ENCODE results near the gene LYVE1. TPM values are rescaled to one million over a fixed set of nuclear protein-coding genes. Genes with fewer than 3 reads are reported as not detected.
"Not testable (repeated sequence)": the region's sequence is repeated elsewhere in the genome, so short reads cannot be mapped to it uniquely, and the experiment has no call there.

LYVE1 gene
- total RNA-seq, 1 donor from 2014 or later, result not detected

DNA sequence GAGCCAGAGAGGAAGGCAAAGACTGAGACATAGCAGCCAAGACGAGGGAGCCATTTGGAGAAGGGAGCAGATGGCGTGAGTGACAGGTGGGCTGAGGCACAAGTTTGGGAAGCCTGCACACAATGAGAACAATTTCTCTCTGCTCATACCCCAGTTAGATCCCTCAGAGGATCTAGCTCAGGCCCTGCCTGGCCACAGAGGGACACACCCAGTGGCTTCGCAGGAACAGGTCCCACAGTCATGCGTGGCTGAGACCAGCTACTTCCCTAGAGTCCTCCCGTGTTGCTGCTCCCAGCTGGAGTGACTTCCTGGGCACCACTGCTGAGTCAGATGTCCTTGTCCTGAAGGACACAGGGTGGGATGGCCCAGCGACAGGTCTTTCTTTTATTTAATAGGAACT lies 33.4 kb upstream of the LYVE1 start:
- DNase-seq, result no peak
- intact Hi-C loops (cut with micrococcal nuclease), result no loop called here
- H3K36me3 Mint-ChIP-seq (ENCODE audit: low read depth), result no peaks in the 10 kb centered on the region
- H3K9me3 Mint-ChIP-seq, result no peaks in the 10 kb centered on the region
- peaks cover 9% of the 10 kb centered on the region for H3K4me1 Mint-ChIP-seq
- no peaks in the 10 kb centered on the region for H3K27me3 Mint-ChIP-seq
- H3K4me3 Mint-ChIP-seq, result no peak overlapping the region
- no peak overlapping the region for H3K27ac Mint-ChIP-seq

DNA sequence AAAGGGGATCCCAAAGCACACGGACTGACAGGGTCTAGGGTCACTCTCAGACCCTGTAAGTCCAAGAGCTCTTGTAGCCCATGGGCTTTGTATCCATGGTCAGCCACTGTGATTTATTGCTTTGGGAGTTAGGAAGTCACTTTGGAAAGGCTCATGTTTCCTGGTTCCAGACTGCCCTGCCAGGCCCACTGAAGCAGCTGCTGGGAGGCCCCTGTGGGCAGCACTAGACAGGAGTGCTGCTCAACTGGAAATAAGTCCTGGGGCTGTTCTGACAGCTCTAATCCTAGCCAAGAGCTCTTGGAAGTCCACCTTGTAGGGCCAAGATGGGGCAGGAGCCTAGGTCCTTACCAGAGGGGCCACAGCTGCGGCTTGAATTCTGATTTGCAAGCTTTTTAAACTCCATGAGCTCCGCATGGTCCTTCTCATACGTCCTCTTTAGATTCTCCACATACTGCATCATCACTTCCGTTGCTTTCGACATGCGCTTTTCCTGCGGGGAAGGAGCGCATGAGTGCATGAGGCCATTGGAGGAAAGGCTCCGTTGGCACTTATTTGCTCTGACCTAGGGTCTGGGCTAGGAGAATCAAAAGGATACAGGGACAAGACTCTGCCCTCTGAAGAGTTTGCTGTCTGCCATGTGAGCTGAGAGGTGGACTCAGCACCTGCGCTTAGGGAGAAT lies 32.2 kb upstream of the LYVE1 start:
- no peak overlapping the region for H3K4me3 Mint-ChIP-seq
- no peaks in the 10 kb centered on the region for H3K36me3 Mint-ChIP-seq (ENCODE audit: low read depth)
- intact Hi-C loops (cut with micrococcal nuclease), result no loop called here
- H3K9me3 Mint-ChIP-seq, result peaks cover 8% of the 10 kb centered on the region
- no peak for DNase-seq
- H3K4me1 Mint-ChIP-seq, result peaks cover 4% of the 10 kb centered on the region
- H3K27ac Mint-ChIP-seq, result no peak overlapping the region
- no peaks in the 10 kb centered on the region for H3K27me3 Mint-ChIP-seq

DNA sequence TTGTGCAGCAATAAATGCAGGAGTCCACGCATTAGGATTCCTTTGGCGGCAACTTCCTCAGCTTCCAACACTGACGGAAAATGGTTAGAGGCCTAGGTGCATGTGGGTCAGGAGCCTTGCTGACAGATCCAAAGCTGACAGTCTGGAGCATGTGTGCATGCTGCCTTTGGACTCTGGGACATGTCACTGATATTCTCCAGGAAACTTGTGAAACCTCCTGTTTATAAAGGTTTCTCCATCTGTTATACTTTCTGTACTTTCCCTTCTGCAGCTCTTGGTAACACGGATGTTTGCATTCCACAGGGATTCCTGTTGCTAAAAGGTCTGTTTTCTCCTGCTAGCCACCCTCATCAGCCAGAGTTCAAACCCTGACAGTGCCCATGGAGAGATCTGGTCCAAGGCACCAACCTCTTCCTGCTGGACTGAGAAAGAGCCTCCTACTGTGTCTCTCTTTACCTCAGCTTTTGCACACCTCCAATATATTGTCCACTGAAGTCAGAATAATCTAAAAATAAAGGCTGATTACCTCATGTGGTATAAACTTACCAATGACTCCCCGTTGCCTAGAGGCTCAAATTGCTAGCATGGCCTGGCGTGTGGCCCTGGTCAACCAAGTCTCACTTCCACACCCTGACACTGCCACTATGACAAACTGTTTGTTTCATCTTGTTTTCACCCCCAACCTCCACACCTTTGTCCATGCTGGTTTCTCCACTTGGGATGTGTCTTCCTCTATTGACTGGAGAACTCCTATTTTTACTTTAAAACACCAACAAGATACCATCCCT lies 31.1 kb upstream of the LYVE1 start:
- Mint-ChIP-seq H3K27me3 (no peaks in the 10 kb centered on the region), H3K4me1 (peaks cover 3% of the 10 kb centered on the region), H3K4me3 (no peak overlapping the region), H3K36me3 (ENCODE audit: low read depth) (no peaks in the 10 kb centered on the region), H3K9me3 (peaks cover 9% of the 10 kb centered on the region), H3K27ac (no peak overlapping the region)
- intact Hi-C loops (cut with micrococcal nuclease), result no loop called here
- no peak for DNase-seq

DNA sequence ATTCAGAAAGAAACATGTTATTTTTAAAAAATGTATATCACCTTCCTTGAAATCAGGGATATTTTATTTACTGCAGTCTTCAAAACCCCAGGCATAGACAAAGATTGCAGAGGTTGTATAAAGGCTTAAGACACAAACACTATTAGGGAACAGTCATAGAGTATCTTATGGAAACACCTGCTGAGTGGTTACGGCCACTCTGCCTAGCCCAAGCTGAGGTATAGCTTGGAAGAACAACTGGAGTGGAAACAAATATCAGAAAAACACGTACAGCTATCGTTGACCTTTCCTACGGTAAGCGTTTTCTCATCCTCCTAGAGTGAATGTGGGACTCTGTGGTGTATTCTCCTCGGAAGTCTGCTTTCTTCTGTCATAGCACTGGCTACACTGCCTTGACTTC lies 30.4 kb upstream of the LYVE1 start:
- H3K27me3 Mint-ChIP-seq, result no peaks in the 10 kb centered on the region
- no peak overlapping the region for H3K27ac Mint-ChIP-seq
- no peak overlapping the region for H3K4me3 Mint-ChIP-seq
- H3K9me3 Mint-ChIP-seq, result peaks cover 9% of the 10 kb centered on the region
- no peak for DNase-seq
- H3K36me3 Mint-ChIP-seq (ENCODE audit: low read depth), result no peaks in the 10 kb centered on the region
- intact Hi-C loops (cut with micrococcal nuclease), result no loop called here
- peaks cover 4% of the 10 kb centered on the region for H3K4me1 Mint-ChIP-seq

DNA sequence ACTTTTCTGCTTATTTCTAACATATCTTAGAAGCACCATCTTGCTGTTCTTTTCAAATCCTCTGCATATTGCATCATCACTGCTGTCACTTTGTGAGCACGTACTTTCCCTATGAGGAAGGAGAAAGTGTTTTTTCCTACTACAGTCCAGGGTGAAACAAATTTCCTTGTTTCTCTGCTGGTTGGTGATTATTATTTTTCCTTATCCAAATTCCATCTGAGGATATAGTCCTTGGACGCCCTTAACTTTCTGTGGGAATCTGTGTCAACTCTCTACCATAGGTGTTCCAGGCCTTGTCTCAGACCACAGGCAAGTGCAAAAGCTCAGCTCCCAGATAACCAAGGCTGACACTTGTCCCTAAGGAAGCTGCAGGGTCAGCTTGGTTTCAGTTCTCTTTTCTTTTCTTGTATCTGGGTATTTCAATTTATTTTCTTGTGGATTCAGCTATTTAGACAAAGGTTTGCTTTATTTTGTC lies 29.4 kb upstream of the LYVE1 start:
- Mint-ChIP-seq H3K27ac (no peak overlapping the region), H3K27me3 (no peaks in the 10 kb centered on the region), H3K4me3 (no peak overlapping the region), H3K4me1 (peaks cover 4% of the 10 kb centered on the region), H3K9me3 (peaks cover 9% of the 10 kb centered on the region), H3K36me3 (ENCODE audit: low read depth) (no peaks in the 10 kb centered on the region)
- intact Hi-C loops (cut with micrococcal nuclease), result no loop called here
- no peak for DNase-seq

DNA sequence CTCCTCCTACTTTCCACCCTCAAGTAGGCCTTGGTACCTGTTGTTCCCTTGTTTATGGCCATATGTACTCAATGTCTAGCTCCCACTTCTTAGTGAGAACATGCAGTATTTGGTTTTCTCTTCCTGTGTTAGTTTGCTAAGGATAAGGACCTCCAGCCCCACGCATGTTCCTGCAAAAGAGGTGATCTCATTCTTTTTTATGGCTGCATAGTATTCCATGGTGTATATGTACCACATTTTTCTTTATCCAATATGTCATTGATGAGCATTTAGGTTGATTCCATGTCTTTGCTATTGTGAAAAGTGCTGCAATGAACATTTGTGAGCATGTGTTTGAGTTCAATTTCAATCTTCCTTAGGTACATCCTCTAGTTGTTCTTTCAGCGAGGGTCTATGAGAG lies 27.4 kb upstream of the LYVE1 start:
- H3K27ac Mint-ChIP-seq; H3K36me3 Mint-ChIP-seq (ENCODE audit: low read depth); DNase-seq; H3K27me3 Mint-ChIP-seq; H3K4me3 Mint-ChIP-seq; H3K4me1 Mint-ChIP-seq; intact Hi-C loops (cut with micrococcal nuclease); H3K9me3 Mint-ChIP-seq: not testable (repeated sequence)

DNA sequence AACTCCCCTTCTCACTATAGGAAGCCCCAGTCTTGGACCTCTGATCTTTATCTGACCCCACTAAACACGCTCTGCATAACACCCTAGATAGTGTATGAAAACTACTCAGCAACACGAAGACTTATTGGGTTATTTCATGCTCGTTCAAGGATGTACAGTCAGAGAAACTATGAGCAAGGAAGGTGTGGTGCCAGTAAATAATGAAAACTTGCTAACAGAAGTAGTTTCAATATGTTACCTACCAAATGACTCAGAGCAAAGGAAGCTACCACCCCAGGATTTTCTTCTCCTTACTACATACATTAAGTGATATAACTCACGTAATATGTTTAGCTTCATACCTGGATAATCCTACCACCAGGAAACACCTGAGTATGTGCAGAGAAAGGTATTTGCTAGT lies 25.9 kb upstream of the LYVE1 start:
- no peak overlapping the region for H3K4me3 Mint-ChIP-seq
- intact Hi-C loops (cut with micrococcal nuclease), result no loop called here
- DNase-seq, result no peak
- H3K36me3 Mint-ChIP-seq (ENCODE audit: low read depth), result no peaks in the 10 kb centered on the region
- H3K27me3 Mint-ChIP-seq, result no peaks in the 10 kb centered on the region
- H3K9me3 Mint-ChIP-seq, result peaks cover 9% of the 10 kb centered on the region
- peaks cover 7% of the 10 kb centered on the region for H3K4me1 Mint-ChIP-seq
- no peak overlapping the region for H3K27ac Mint-ChIP-seq

DNA sequence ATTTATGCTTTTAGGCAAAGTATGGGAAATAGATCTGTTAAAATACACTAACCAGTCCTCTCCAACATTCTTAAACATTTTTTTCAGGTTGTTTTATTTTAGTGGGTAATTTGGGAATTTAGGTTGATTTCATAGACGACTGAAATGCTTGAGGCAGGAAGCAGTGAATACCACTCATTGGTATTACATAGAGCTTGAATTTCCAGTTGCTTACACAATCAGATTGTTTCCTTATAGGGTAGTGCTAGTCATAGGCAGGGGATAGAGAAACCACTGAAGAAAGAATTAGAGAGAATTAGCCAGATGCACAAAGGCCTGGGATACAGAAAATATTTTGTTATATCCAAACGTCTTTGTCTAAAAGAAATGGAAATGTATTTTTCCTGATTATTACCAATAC lies 23.9 kb upstream of the LYVE1 start:
- H3K4me3 Mint-ChIP-seq, result no peak overlapping the region
- peaks cover 14% of the 10 kb centered on the region for H3K4me1 Mint-ChIP-seq
- peaks cover 9% of the 10 kb centered on the region for H3K9me3 Mint-ChIP-seq
- peaks cover 2% of the 10 kb centered on the region for H3K27me3 Mint-ChIP-seq
- DNase-seq, result no peak
- intact Hi-C loops (cut with micrococcal nuclease), result no loop called here
- no peaks in the 10 kb centered on the region for H3K36me3 Mint-ChIP-seq (ENCODE audit: low read depth)
- H3K27ac Mint-ChIP-seq, result no peak overlapping the region

DNA sequence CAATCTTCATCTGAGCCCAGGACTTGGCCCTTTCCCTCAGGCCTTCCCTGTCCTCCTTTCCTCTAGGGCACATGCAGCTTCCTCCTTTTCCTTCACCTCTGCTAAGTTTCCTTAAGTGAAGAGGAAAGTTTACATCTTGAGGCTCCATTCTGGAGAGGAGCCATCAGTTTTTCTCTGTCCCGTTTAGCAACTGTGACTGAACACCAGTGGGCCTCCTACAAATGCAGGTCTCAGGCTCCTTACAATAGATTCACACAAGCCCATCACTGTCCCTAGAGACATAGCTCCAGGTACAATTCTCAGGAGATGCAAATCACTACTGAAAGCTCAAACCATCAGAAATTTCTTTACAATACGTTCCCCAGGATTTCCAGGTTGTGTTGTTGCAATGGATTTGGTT lies 23.3 kb upstream of the LYVE1 start:
- peaks cover 2% of the 10 kb centered on the region for H3K27me3 Mint-ChIP-seq
- intact Hi-C loops (cut with micrococcal nuclease), result no loop called here
- DNase-seq, result no peak
- H3K27ac Mint-ChIP-seq, result no peak overlapping the region
- peaks cover 9% of the 10 kb centered on the region for H3K9me3 Mint-ChIP-seq
- peaks cover 16% of the 10 kb centered on the region for H3K4me1 Mint-ChIP-seq
- no peak overlapping the region for H3K4me3 Mint-ChIP-seq
- no peaks in the 10 kb centered on the region for H3K36me3 Mint-ChIP-seq (ENCODE audit: low read depth)

DNA sequence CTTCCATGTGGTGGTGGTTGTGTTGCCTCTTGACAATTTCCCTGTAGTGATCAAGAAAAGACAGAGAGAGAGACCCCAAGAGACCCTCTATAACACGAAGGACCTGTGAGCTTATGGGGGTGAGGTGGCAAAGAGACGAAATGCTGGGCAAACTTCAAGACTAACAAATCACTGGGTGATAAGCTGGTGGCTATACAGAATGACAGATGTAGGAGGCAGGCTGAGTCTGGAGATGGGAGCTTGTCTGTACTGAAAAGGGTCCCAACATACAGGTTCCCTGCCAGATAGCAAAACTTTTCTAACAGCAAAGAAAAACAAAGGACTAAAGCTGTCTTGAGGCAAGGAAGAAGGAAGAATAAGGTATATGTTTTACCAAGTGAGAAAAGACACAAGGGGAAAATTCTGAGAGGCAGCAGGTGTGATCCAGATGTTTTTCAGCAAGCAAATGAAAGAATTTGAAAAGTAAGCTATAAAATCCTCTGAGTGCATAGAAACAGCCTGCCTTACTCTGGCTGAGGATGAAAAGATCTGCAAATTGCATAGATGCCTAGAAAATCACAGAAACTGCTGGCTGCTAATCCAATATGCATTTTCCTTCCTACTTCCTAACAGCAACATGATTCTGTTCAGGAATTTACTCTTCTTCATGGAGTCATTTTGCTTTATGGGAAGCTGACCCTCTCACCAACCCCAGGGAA lies 21.9 kb upstream of the LYVE1 start:
- no peak for DNase-seq
- no peaks in the 10 kb centered on the region for H3K9me3 Mint-ChIP-seq
- intact Hi-C loops (cut with micrococcal nuclease), result no loop called here

DNA sequence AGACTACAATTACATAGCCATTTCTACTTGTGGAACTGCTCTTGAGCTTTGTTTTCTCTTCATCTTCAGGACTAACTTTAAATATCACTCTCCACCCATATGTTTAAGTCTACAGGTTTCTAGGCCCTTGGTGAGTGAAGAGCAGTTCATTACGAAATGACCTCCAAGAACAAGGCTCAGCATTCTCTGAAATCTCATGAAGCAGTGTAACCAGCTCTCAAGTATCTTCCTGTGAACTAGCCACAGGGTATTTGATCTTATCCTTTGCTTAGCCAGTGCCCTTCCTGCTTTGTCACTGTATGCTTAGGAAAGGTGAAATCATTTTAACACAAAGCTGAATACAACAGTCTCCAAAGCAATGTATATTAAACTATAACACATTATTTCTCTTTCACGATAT lies 20.4 kb upstream of the LYVE1 start:
- Mint-ChIP-seq H3K27ac (no peak overlapping the region), H3K4me1 (peaks cover 15% of the 10 kb centered on the region), H3K36me3 (ENCODE audit: low read depth) (no peaks in the 10 kb centered on the region)

More for the DNA sequence above, 21.9 kb upstream of the LYVE1 start:
- Mint-ChIP-seq H3K4me3 (no peak overlapping the region), H3K27me3 (peaks cover 4% of the 10 kb centered on the region), H3K4me1 (peaks cover 19% of the 10 kb centered on the region), H3K27ac (no peak overlapping the region), H3K36me3 (ENCODE audit: low read depth) (no peaks in the 10 kb centered on the region)

DNA sequence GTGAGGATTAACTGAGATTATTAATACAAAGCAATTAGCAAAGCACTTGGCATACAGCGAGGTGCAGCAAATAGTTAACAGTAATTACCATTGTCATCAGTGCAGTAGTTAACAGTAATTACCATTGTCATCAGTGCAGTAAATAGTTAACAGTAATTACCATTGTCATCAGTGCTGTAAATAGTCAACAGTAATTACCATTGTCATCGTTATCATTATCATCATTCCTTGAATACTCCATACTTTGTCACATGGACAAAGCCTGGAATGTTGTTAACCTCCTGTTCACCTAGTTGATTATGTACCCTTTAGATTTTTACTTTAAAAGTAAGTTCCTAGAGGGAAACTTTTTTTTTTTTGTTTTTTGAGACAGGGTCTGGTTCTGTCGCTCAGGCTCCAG lies 19.5 kb upstream of the LYVE1 start:
- Mint-ChIP-seq H3K4me1 (peaks cover 15% of the 10 kb centered on the region), H3K36me3 (ENCODE audit: low read depth) (no peaks in the 10 kb centered on the region), H3K27ac (no peak overlapping the region), H3K9me3 (no peaks in the 10 kb centered on the region), H3K27me3 (peaks cover 12% of the 10 kb centered on the region), H3K4me3 (no peak overlapping the region)
- no peak for DNase-seq
- intact Hi-C loops (cut with micrococcal nuclease), result no loop called here

More for the DNA sequence above, 20.4 kb upstream of the LYVE1 start:
- no peaks in the 10 kb centered on the region for H3K9me3 Mint-ChIP-seq
- peaks cover 4% of the 10 kb centered on the region for H3K27me3 Mint-ChIP-seq
- DNase-seq, result no peak
- intact Hi-C loops (cut with micrococcal nuclease), result no loop called here
- H3K4me3 Mint-ChIP-seq, result no peak overlapping the region

DNA sequence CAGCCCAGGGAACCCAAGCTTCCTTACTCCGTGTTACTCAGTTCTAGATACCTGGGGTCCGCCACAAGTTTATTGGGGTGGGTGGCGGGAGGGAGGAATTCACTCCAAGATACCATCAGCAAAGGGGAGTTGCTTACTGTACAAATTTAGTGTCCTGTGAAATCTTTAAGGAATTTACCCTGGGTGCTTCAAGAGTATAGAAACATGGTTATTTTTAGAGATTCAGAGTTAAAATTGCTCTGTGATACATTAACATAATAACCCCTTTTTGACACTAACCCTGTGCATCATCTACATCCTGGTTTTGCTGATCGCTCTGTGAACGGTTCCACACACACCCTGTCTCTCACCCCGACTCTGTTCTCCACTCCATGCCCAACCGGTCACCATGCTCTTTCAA lies 18.9 kb upstream of the LYVE1 start:
- Mint-ChIP-seq H3K4me1 (peaks cover 15% of the 10 kb centered on the region), H3K27ac (no peak overlapping the region), H3K4me3 (no peak overlapping the region), H3K36me3 (ENCODE audit: low read depth) (no peaks in the 10 kb centered on the region), H3K27me3 (peaks cover 14% of the 10 kb centered on the region), H3K9me3 (no peaks in the 10 kb centered on the region)
- intact Hi-C loops (cut with micrococcal nuclease), result no loop called here
- no peak for DNase-seq

DNA sequence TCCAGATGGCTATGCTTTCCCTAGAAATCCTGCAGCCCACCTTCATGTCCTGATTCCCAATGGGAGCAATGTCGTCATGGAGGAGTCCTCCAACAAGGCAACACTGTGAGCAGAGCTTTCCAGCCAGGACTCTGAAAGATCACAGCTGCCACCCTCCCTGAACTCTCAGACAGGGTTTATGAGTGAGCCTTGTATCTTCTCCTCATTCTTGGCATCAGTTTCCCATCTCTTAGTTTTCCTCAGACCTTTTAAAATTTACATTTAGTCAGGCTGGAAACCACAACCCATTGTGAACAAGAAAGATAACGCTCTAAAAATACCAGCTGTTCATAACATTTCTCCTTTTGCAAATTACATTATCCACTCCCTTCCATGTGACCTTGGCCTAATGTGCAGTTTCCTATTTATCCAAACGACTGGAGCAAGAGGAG lies 15.6 kb upstream of the LYVE1 start:
- no peak for DNase-seq
- Mint-ChIP-seq H3K4me3 (no peak overlapping the region), H3K36me3 (ENCODE audit: low read depth) (no peaks in the 10 kb centered on the region), H3K27ac (no peak overlapping the region), H3K4me1 (peaks cover 11% of the 10 kb centered on the region), H3K27me3 (peaks cover 15% of the 10 kb centered on the region), H3K9me3 (no peaks in the 10 kb centered on the region)
- intact Hi-C loops (cut with micrococcal nuclease), result no loop called here
